GM12891 (cell line): ENCODE data around the gene ROBO2.

Experiments used
- PAX5 ChIP-seq: IDR thresholded peaks from 2 replicates; pipeline ENCODE4 v1.6.1; 2011; ENCODE audit warnings: low read length, moderate library complexity, mild to moderate bottlenecking; ENCODE audit not compliant: insufficient read depth, severe bottlenecking
- POLR2A ChIP-seq: IDR thresholded peaks from 2 replicates; pipeline ENCODE4 v1.6.1; 2011; ENCODE audit warnings: low read depth, low read length, control low read depth
- POLR2AphosphoS5 ChIP-seq: IDR thresholded peaks from 2 replicates; pipeline ENCODE4 v1.6.1; 2011; ENCODE audit warnings: low read depth, low read length, control low read depth
- POU2F2 ChIP-seq: IDR thresholded peaks from 2 replicates; pipeline ENCODE4 v1.6.1; 2011; ENCODE audit warnings: low read depth, mild to moderate bottlenecking, control low read depth, low read length, moderate library complexity
- SPI1 ChIP-seq: IDR thresholded peaks from 2 replicates; pipeline ENCODE4 v1.6.1; 2011; ENCODE audit warnings: low read depth, low read length, control low read depth
- TAF1 ChIP-seq: IDR thresholded peaks from 2 replicates; pipeline ENCODE4 v1.6.1; 2011; ENCODE audit warnings: low read depth, low read length, control low read depth

DNA sequence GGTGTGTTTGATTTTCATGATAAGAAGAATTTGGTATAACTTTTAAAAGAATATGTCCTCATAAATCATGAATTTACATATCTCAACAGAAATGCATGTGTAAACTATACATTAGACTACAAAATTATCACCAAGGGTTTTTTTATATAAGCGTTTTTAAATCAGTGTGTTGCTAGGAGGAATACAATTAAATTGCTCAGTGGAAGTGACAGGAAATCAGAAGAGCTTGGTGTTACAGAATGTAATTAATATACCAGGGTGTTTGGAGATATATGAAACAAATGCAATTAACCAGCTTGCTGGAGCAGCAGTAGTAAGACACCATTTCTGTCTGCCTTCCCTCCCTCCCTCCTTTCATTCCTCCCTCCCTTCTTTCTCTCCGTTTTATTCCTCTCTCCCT lies 2.4 kb downstream of the ROBO2 start:
- TF ChIP-seq POLR2A: no peak
- no peak for TF ChIP-seq PAX5
- TF ChIP-seq TAF1: no peak
- no peak for TF ChIP-seq POLR2AphosphoS5
- TF ChIP-seq POU2F2: no peak
- no peak for TF ChIP-seq SPI1
